H1 (cell line): ENCODE data around the gene ABCG1. TPM values are rescaled to one million over a fixed set of nuclear protein-coding genes. Genes with fewer than 3 reads are reported as not detected.

Source experiments
- CTCF ChIA-PET: fragments of 300-600 bp; sonication (Branson Sonifier 250); formaldehyde crosslinking; loops from one replicate; lab custom pipeline; 2021; ENCODE audit not compliant: partially characterized antibody; lab: Charles Lee
- POLR2A ChIA-PET: fragments of 300-600 bp; sonication (Branson Sonifier 250); formaldehyde crosslinking; loops from one replicate; lab custom pipeline; 2021; ENCODE audit warnings: inconsistent platforms; ENCODE audit not compliant: partially characterized antibody; lab: Charles Lee
- DNase-seq, 2 experiments: peaks; one replicate each; pipeline versions ENCODE4 v3.0.0 to v3.0.0-alpha.2; 2010 to 2022; ENCODE audit warnings: low spot score in 2 of 2, low read depth in 1 of 2, mixed read lengths in 1 of 2
- FAIRE-seq: peaks from 2 replicates; lab custom pipeline; 2011; peaks lifted over from hg19 to GRCh38; lab: Jason Lieb, UNC
- H2AFZ ChIP-seq: 2 replicates; pipeline ENCODE4 v1.8.1; 2012; ENCODE audit warnings: low read length, inconsistent platforms
- H2AK5ac ChIP-seq: 2 replicates; pipeline ENCODE4 v1.6.1; 2013; ENCODE audit warnings: low read depth, low read length
- H2BK120ac ChIP-seq: replicated peaks from 2 replicates; pipeline ENCODE3; 2013; ENCODE audit warnings: low read depth, low read length, inconsistent platforms
- H2BK12ac ChIP-seq: 2 replicates; pipeline ENCODE4 v1.6.1; 2013; ENCODE audit warnings: low read depth, low read length
- H2BK15ac ChIP-seq: 2 replicates; pipeline ENCODE4 v1.6.1; 2013; ENCODE audit warnings: low read length
- H2BK20ac ChIP-seq: 2 replicates; pipeline ENCODE4 v1.6.1; 2013; ENCODE audit warnings: low read length
- H2BK5ac ChIP-seq: 2 replicates; pipeline ENCODE4 v1.6.1; 2013; ENCODE audit warnings: low read depth, low read length
- H3K14ac ChIP-seq: 2 replicates; pipeline ENCODE4 v1.6.1; 2013; ENCODE audit warnings: inconsistent platforms; ENCODE audit not compliant: insufficient read length
- H3K18ac ChIP-seq: 2 replicates; pipeline ENCODE4 v1.6.1; 2013; ENCODE audit warnings: low read length; ENCODE audit errors: extremely low read depth
- H3K23ac ChIP-seq: 2 replicates; pipeline ENCODE4 v1.6.1; 2013; ENCODE audit warnings: inconsistent platforms; ENCODE audit not compliant: insufficient read length
- H3K23me2 ChIP-seq: 2 replicates; pipeline ENCODE4 v1.6.1; 2013; ENCODE audit warnings: low read depth, low read length
- H3K27ac ChIP-seq: 2 replicates; pipeline ENCODE4 v1.6.1; 2011; ENCODE audit warnings: low read depth, low read length, inconsistent platforms
- H3K27me3 ChIP-seq, 4 experiments: replicated peaks in 1 of 4; 1 replicate in 1 of 4; 2 replicates in 3 of 4; pipeline versions ENCODE4 v1.6.1 to v1.8.1; 2011 to 2013; ENCODE audit warnings: low read length in 3 of 4, mild to moderate bottlenecking in 3 of 4, inconsistent platforms in 2 of 4, mixed read lengths in 2 of 4, moderate library complexity in 1 of 4; ENCODE audit not compliant: control insufficient read depth in 3 of 4, insufficient read depth in 3 of 4; ENCODE audit errors: extremely low read depth in 1 of 4
- H3K36me3 ChIP-seq, 4 experiments: 2 replicates each; pipeline versions ENCODE4 v1.6.1 to v1.8.1; 2011 to 2013; ENCODE audit warnings: mild to moderate bottlenecking in 4 of 4, low read length in 3 of 4, moderate library complexity in 2 of 4, control low read depth in 1 of 4, inconsistent platforms in 1 of 4; ENCODE audit not compliant: insufficient read depth in 4 of 4, control insufficient read depth in 2 of 4
- H3K4ac ChIP-seq: replicated peaks from 2 replicates; pipeline ENCODE3; 2013; ENCODE audit warnings: low read length, low read depth, mixed read lengths, inconsistent platforms; ENCODE audit not compliant: insufficient read length
- H3K4me1 ChIP-seq, 4 experiments: replicated peaks in 1 of 4; 1 replicate in 1 of 4; 2 replicates in 3 of 4; pipeline versions ENCODE4 v1.6.1 to v1.8.1; 2011 to 2013; ENCODE audit warnings: low read length in 3 of 4, inconsistent platforms in 2 of 4, mixed read lengths in 1 of 4; ENCODE audit not compliant: insufficient read depth in 4 of 4, control insufficient read depth in 3 of 4
- H3K4me2 ChIP-seq, 2 experiments: 2 replicates each; pipeline versions ENCODE4 v1.6.1 to v1.8.1; 2011 to 2013; ENCODE audit warnings: low read depth in 2 of 2, low read length in 2 of 2, control low read depth in 1 of 2, inconsistent platforms in 1 of 2, mild to moderate bottlenecking in 1 of 2; ENCODE audit not compliant: insufficient read depth in 1 of 2
- H3K4me3 ChIP-seq, 4 experiments: fragments of 200-600, 300-600 bp in 1 of 4; sonication (generic), shearing (Covaris generic), sonication (Bioruptor Twin) in 1 of 4; 2 replicates each; pipeline versions ENCODE4 v1.5.1 to v1.8.1; 2011 to 2016; ENCODE audit warnings: low read length in 4 of 4, low read depth in 3 of 4, control low read depth in 2 of 4, inconsistent platforms in 2 of 4, mild to moderate bottlenecking in 2 of 4, mixed read lengths in 1 of 4, moderate library complexity in 1 of 4; ENCODE audit not compliant: insufficient read depth in 2 of 4; ENCODE audit errors: extremely low read depth in 1 of 4
- H3K56ac ChIP-seq: replicated peaks from 2 replicates; pipeline ENCODE3; 2013; ENCODE audit warnings: low read depth, mild to moderate bottlenecking, mixed read lengths, low read length, inconsistent platforms; ENCODE audit not compliant: insufficient read length
- H3K79me1 ChIP-seq: 2 replicates; pipeline ENCODE4 v1.6.1; 2013; ENCODE audit warnings: low read depth, low read length, control low read depth
- H3K79me2 ChIP-seq, 2 experiments: 2 replicates each; pipeline versions ENCODE4 v1.6.1 to v1.8.1; 2012 to 2013; ENCODE audit warnings: low read length in 2 of 2, mild to moderate bottlenecking in 2 of 2, inconsistent platforms in 1 of 2; ENCODE audit not compliant: insufficient read depth in 2 of 2, control insufficient read depth in 1 of 2
- H3K9ac ChIP-seq, 4 experiments: replicated peaks in 1 of 4; 1 replicate in 1 of 4; 2 replicates in 3 of 4; pipeline versions ENCODE4 v1.6.1 to v1.8.1; 2011 to 2013; ENCODE audit warnings: low read depth in 3 of 4, low read length in 3 of 4, control low read depth in 2 of 4, mild to moderate bottlenecking in 2 of 4, moderate library complexity in 2 of 4, inconsistent platforms in 1 of 4; ENCODE audit errors: extremely low read depth in 1 of 4
- H3K9me3 ChIP-seq, 2 experiments: 2 replicates each; pipeline versions ENCODE4 v1.6.1 to v1.8.1; 2012 to 2013; ENCODE audit warnings: mild to moderate bottlenecking in 2 of 2, moderate library complexity in 2 of 2, control low read depth in 1 of 2, inconsistent platforms in 1 of 2, low read depth in 1 of 2, low read length in 1 of 2, mixed read lengths in 1 of 2; ENCODE audit not compliant: insufficient read depth in 2 of 2
- H4K20me1 ChIP-seq, 2 experiments: replicated peaks in 1 of 2; 2 replicates each; pipeline versions ENCODE3 to v1.8.1; 2011 to 2013; ENCODE audit warnings: inconsistent platforms in 2 of 2, low read length in 2 of 2, mild to moderate bottlenecking in 1 of 2; ENCODE audit not compliant: insufficient read depth in 2 of 2, control insufficient read depth in 1 of 2
- H4K5ac ChIP-seq: 2 replicates; pipeline ENCODE4 v1.6.1; 2013; ENCODE audit warnings: low read length, low read depth, mixed read lengths, inconsistent platforms; ENCODE audit not compliant: insufficient read length
- H4K8ac ChIP-seq: 2 replicates; pipeline ENCODE4 v1.8.0; 2013; ENCODE audit warnings: mild to moderate bottlenecking, moderate library complexity, low read length, inconsistent platforms; ENCODE audit not compliant: insufficient read depth; ENCODE audit errors: extremely low read depth
- H4K91ac ChIP-seq: replicated peaks from 2 replicates; pipeline ENCODE3; 2013; ENCODE audit warnings: low read length, mixed read lengths, inconsistent platforms; ENCODE audit not compliant: insufficient read length
- ATF3 ChIP-seq: IDR thresholded peaks from 2 replicates; pipeline ENCODE4 v1.6.1; 2011; ENCODE audit warnings: low read depth, mild to moderate bottlenecking, low read length; ENCODE audit not compliant: insufficient read depth
- BACH1 ChIP-seq: IDR thresholded peaks from 2 replicates; pipeline ENCODE4 v1.6.1; 2012; ENCODE audit warnings: low read length, improper control_type of control experiment
- CBX8 ChIP-seq: fragments of 300-800, 300-1000 bp; sonication (generic); IDR thresholded peaks from 2 replicates; pipeline ENCODE4 v1.7.1; 2016; ENCODE audit warnings: low read depth, low read length, borderline replicate concordance
- CHD1 ChIP-seq: IDR thresholded peaks from 2 replicates; pipeline ENCODE4 v1.6.1; 2012; ENCODE audit warnings: low read depth, low read length, improper control_type of control experiment
- CHD2 ChIP-seq: IDR thresholded peaks from 2 replicates; pipeline ENCODE4 v1.6.1; 2012; ENCODE audit warnings: low read length, improper control_type of control experiment
- EGR1 ChIP-seq: IDR thresholded peaks from 2 replicates; pipeline ENCODE4 v1.6.1; 2011; ENCODE audit warnings: low read depth, low read length, borderline replicate concordance
- EP300 ChIP-seq, 2 experiments: IDR thresholded peaks; 1 replicate in 1 of 2; 2 replicates in 1 of 2; pipeline ENCODE4 v1.6.1; 2011 to 2012; ENCODE audit warnings: low read depth in 2 of 2, low read length in 2 of 2, mild to moderate bottlenecking in 2 of 2, borderline replicate concordance in 1 of 2, inconsistent platforms in 1 of 2, moderate library complexity in 1 of 2
- GABPA ChIP-seq: IDR thresholded peaks from 2 replicates; pipeline ENCODE4 v1.6.1; 2011; ENCODE audit warnings: mild to moderate bottlenecking, low read length, moderate library complexity, borderline replicate concordance; ENCODE audit not compliant: insufficient read depth
- JUN ChIP-seq: IDR thresholded peaks from 2 replicates; pipeline ENCODE4 v1.6.1; 2011; ENCODE audit warnings: low read depth, mild to moderate bottlenecking, improper control_type of control experiment, low read length
- KDM4A ChIP-seq: IDR thresholded peaks from one replicate; pipeline ENCODE4 v1.7.1; 2012; ENCODE audit warnings: low read depth, mild to moderate bottlenecking, moderate library complexity, low read length, inconsistent platforms; ENCODE audit not compliant: severe bottlenecking
- MAFK ChIP-seq: IDR thresholded peaks from 2 replicates; pipeline ENCODE4 v1.6.1; 2012; ENCODE audit warnings: low read depth, mild to moderate bottlenecking, improper control_type of control experiment, low read length
- NRF1 ChIP-seq: IDR thresholded peaks from 2 replicates; pipeline ENCODE4 v1.6.1; 2011; ENCODE audit warnings: mild to moderate bottlenecking, low read depth, low read length, improper control_type of control experiment
- PHF8 ChIP-seq: fragments of 200-600 bp; sonication (generic); conservative IDR thresholded peaks from 2 replicates; pipeline ENCODE4 v1.7.1; 2012; ENCODE audit warnings: low read depth, mild to moderate bottlenecking, inconsistent platforms, low read length, moderate library complexity
- SP4 ChIP-seq: IDR thresholded peaks from 2 replicates; pipeline ENCODE4 v1.6.1; 2012; ENCODE audit warnings: low read length, inconsistent platforms
- WGBS, 2 experiments: shearing (Covaris generic) in 1 of 2; methylation state at CpG; one replicate each; pipeline versions ENCODE4 v1.1.6 to v1.1.7; 2013 to 2015; ENCODE audit warnings: low lambda C conversion rate in 2 of 2, mixed read lengths in 2 of 2, inconsistent platforms in 1 of 2, low coverage in 1 of 2, missing lambda C conversion rate in 1 of 2; ENCODE audit not compliant: insufficient replicate concordance in 2 of 2, insufficient coverage in 1 of 2, insufficient read length in 1 of 2; ENCODE audit errors: extremely low coverage in 1 of 2, missing lambda C conversion rate in 1 of 2; 5-methylcytosine and 5-hydroxymethylcytosine counted together
- polyA plus RNA-seq, 7 experiments: library from polyadenylated mRNA; depleted of rRNA in 3 of 7; stranded (reverse) in 5 of 7; unstranded in 2 of 7; fragments of >200 nt in 5 of 7; fragments of 200-250 nt in 2 of 7; gene quantifications; 1 replicate in 5 of 7; 2 replicates in 1 of 7; 4 replicates in 1 of 7; pipeline versions ENCODE4 v1.2.1 to v1.2.3, GENCODE V29; 2011 to 2013; ENCODE audit warnings: missing spikeins in 2 of 7, mixed read lengths in 2 of 7
- total RNA-seq: library from RNA; stranded (reverse); fragmentation: NEBNext Ultra II Directional; extraction: Animal tissue kit (Norgen Biotek cat#: 25700); gene quantifications from 2 replicates; pipeline ENCODE4 v1.2.1, GENCODE V29; 2021

ABCG1 gene
- total and polyA plus RNA-seq, 2 of the 8 experiments (the other 6 are each of a cell fraction or from before 2014, with no cell fraction given): 2.1 to 4.0 TPM

DNA sequence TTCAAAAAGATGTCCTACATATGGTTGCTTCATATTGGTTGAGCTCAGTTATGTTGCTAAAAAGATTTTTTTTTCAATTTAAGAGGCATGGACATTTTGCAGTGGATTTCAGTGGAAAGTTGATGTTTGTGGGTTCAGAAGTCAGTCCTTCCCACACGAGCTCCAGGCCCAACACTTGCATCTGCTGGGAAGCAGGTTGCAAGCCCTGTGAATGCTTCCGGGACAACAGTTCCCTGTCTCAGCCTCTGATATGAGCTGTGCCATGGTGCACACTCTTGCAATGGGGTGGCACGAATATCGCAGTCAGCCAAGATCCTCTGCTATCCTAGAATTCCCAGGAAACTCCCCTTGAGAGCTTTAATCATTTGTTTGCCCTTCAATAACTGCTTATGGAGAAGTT is 30.3 kb upstream of the ABCG1 start:
- H3K79me2 ChIP-seq: no peaks in the 10 kb centered on the region
- WGBS, 2 experiments: 73% methylated on average over 4 of the region's 4 CpGs; no CpG with 5 or more reads in 1 of the 2 experiments
- no peaks in the 10 kb centered on the region for H3K4me1 ChIP-seq
- CTCF ChIA-PET: no interaction called here
- no peak overlapping the region for H2BK120ac ChIP-seq
- no peak overlapping the region for H4K5ac ChIP-seq
- H4K91ac ChIP-seq: no peak overlapping the region
- no peak for FAIRE-seq
- peaks cover 5% of the 10 kb centered on the region; the same call in 1 of the 2 replicates for H3K23me2 ChIP-seq
- H3K56ac ChIP-seq: no peak overlapping the region
- no peak overlapping the region for H3K27ac ChIP-seq
- peaks cover 0 to 5% of the 10 kb centered on the region in 2 experiments for H4K20me1 ChIP-seq
- no peak overlapping the region for H3K4me2 ChIP-seq
- H2BK5ac ChIP-seq: no peak overlapping the region
- H2AFZ ChIP-seq: no peak overlapping the region
- H2BK12ac ChIP-seq: no peak overlapping the region
- H2BK15ac ChIP-seq: no peak overlapping the region
- H3K9ac ChIP-seq: no peak overlapping the region
- no peaks in the 10 kb centered on the region; a peak in 1 of 8 replicates for H3K36me3 ChIP-seq
- POLR2A ChIA-PET: no interaction called here
- no peak overlapping the region for H3K23ac ChIP-seq
- no peaks in the 10 kb centered on the region for H3K9me3 ChIP-seq
- TF ChIP-seq BACH1 (no peak), ATF3 (no peak), MAFK (no peak), JUN (no peak), EP300 (IDR thresholded peaks at IDR 0.05; ENCODE audit: borderline replicate concordance in 1 of 2, low read depth in 2 of 2, low read length in 2 of 2) (no peak), GABPA (no peak), EGR1 (no peak), NRF1 (no peak), CHD2 (no peak), KDM4A (no peak), CBX8 (no peak), PHF8 (no peak), SP4 (no peak), CHD1 (no peak)
- no peak overlapping the region for H3K4ac ChIP-seq
- no peak overlapping the region for H3K4me3 ChIP-seq
- H2BK20ac ChIP-seq: no peak overlapping the region
- H4K8ac ChIP-seq: no peak overlapping the region
- H3K79me1 ChIP-seq: no peaks in the 10 kb centered on the region
- H3K27me3 ChIP-seq: peaks cover 0 to 3% (median 1%) of the 10 kb centered on the region in 4 experiments; a peak in 1 of 7 replicates
- no peak overlapping the region for H2AK5ac ChIP-seq
- no peak for DNase-seq
- no peak overlapping the region for H3K14ac ChIP-seq
- no peak overlapping the region for H3K18ac ChIP-seq
